Thyroid gland (tissue), 4 donors: Measurements from ENCODE around the gene MRPS7.

Source experiments
- POLR2A ChIP-seq, 2 donors: fragments of 450-650 bp; IDR thresholded peaks; one replicate each; pipeline ENCODE4 v1.6.1; 2017; ENCODE audit warnings: antibody characterized with exemption in 2 of 2, mild to moderate bottlenecking in 2 of 2, moderate library complexity in 1 of 2
- TF ChIP-seq, protein P1 (sequence below), 6 experiments: fragments of 200-600 bp in 3 of 6; fragments of 450-650 bp in 3 of 6; sonication (generic) in 3 of 6; IDR thresholded peaks; one replicate each; pipeline ENCODE4 v1.5.1; 2016 to 2019; ENCODE audit warnings: antibody characterized with exemption in 6 of 6, mild to moderate bottlenecking in 2 of 6, inconsistent platforms in 1 of 6, moderate library complexity in 1 of 6

DNA sequence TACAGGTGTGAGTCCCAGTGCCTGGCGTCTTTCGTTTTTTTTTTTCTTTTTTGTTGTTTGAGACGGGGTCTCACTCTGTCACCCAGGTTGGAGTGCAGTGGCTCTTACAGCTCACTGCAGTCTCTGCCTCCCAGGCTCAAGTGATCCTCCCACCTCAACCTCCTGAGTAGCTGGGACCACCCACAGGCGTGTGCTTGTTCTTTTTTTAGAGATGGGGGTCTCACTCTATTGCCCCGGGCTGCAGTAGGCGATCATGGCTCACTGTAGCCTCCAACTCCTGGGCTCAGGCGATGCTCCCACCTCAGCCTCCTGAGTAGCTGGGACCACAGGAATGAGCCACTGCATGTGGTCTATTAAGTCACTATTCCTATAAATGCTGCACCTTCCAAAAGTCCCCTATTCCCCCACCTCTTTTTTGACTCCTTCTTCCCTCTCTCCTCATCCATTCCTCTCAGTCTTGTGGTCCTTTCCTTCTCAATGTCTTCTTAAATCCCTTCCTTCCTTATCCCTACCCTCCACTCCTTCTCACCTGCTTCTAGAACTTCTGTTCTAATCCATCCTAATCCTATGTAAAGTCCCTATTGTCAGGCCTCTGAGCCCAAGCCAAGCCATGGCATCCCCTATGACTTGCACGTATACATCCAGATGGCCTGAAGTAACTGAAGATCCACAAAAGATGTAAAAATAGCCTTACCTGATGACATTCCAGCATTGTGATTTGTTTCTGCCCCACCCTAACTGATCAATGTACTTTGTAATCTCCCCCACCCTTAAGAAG lies 9.5 kb upstream of the MRPS7 start:
- TF ChIP-seq, protein P1, sequence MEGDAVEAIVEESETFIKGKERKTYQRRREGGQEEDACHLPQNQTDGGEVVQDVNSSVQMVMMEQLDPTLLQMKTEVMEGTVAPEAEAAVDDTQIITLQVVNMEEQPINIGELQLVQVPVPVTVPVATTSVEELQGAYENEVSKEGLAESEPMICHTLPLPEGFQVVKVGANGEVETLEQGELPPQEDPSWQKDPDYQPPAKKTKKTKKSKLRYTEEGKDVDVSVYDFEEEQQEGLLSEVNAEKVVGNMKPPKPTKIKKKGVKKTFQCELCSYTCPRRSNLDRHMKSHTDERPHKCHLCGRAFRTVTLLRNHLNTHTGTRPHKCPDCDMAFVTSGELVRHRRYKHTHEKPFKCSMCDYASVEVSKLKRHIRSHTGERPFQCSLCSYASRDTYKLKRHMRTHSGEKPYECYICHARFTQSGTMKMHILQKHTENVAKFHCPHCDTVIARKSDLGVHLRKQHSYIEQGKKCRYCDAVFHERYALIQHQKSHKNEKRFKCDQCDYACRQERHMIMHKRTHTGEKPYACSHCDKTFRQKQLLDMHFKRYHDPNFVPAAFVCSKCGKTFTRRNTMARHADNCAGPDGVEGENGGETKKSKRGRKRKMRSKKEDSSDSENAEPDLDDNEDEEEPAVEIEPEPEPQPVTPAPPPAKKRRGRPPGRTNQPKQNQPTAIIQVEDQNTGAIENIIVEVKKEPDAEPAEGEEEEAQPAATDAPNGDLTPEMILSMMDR (IDR thresholded peaks at IDR 0.05), result no peak
- TF ChIP-seq POLR2A (IDR thresholded peaks at IDR 0.05), result no peak
